ENCODE measurements around the gene CLSTN3.
"Not testable (repeated sequence)": the region's sequence is repeated elsewhere in the genome, so short reads cannot be mapped to it uniquely, and the experiment has no call there.

Gene CLSTN3

GRCh38 chr12:7099290-7099996 is 30.7 kb upstream of the CLSTN3 start:
- H3K4me3 Mint-ChIP-seq = no peak overlapping the region
- H3K27me3 Mint-ChIP-seq = no peaks in the 10 kb centered on the region
- H3K9me3 Mint-ChIP-seq (ENCODE audit: low read depth) = no peaks in the 10 kb centered on the region
- peaks cover 12% of the 10 kb centered on the region for H3K4me1 Mint-ChIP-seq (ENCODE audit: low read depth)
- H3K27ac Mint-ChIP-seq = peak overlapping the region; percentile 2
- peaks cover 2% of the 10 kb centered on the region for H3K36me3 Mint-ChIP-seq

- H3K4me1 Mint-ChIP-seq (ENCODE audit: low read depth) = peaks cover 12% of the 10 kb centered on the region
- no peaks in the 10 kb centered on the region for H3K27me3 Mint-ChIP-seq
- H3K27ac Mint-ChIP-seq = no peak overlapping the region
- peaks cover 2% of the 10 kb centered on the region for H3K36me3 Mint-ChIP-seq
- no peak overlapping the region for H3K4me3 Mint-ChIP-seq
- H3K9me3 Mint-ChIP-seq (ENCODE audit: low read depth) = no peaks in the 10 kb centered on the region
Observed at GRCh38 chr12:7100239-7100638, 29.9 kb upstream of the CLSTN3 start.

- H3K36me3 Mint-ChIP-seq = peaks cover 6% of the 10 kb centered on the region
- no peak overlapping the region for H3K4me3 Mint-ChIP-seq
- peak overlapping the region; percentile 16 for H3K27ac Mint-ChIP-seq
- H3K4me1 Mint-ChIP-seq (ENCODE audit: low read depth) = peaks cover 13% of the 10 kb centered on the region
- H3K9me3 Mint-ChIP-seq (ENCODE audit: low read depth) = peaks cover under 1% of the 10 kb centered on the region
- H3K27me3 Mint-ChIP-seq = no peaks in the 10 kb centered on the region
Observed at GRCh38 chr12:7101047-7101693, 29.0 kb upstream of the CLSTN3 start.

GRCh38 chr12:7101694-7102131 is 28.5 kb upstream of the CLSTN3 start:
- Mint-ChIP-seq H3K9me3 (ENCODE audit: low read depth) (peaks cover 5% of the 10 kb centered on the region), H3K4me3 (no peak overlapping the region), H3K27ac (peak overlapping the region; percentile 16), H3K27me3 (no peaks in the 10 kb centered on the region), H3K4me1 (ENCODE audit: low read depth) (peaks cover 18% of the 10 kb centered on the region), H3K36me3 (peaks cover 10% of the 10 kb centered on the region)

- no peak overlapping the region for H3K4me3 Mint-ChIP-seq
- H3K4me1 Mint-ChIP-seq (ENCODE audit: low read depth) = peaks cover 22% of the 10 kb centered on the region
- H3K27ac Mint-ChIP-seq = peak overlapping the region; percentile 13
- peaks cover 5% of the 10 kb centered on the region for H3K9me3 Mint-ChIP-seq (ENCODE audit: low read depth)
- no peaks in the 10 kb centered on the region for H3K27me3 Mint-ChIP-seq
- peaks cover 10% of the 10 kb centered on the region for H3K36me3 Mint-ChIP-seq
Observed at GRCh38 chr12:7102582-7102981, 27.6 kb upstream of the CLSTN3 start.

GRCh38 chr12:7103837-7104584 is 26.2 kb upstream of the CLSTN3 start:
- H3K4me1 Mint-ChIP-seq (ENCODE audit: low read depth) = peaks cover 30% of the 10 kb centered on the region
- H3K4me3 Mint-ChIP-seq = no peak overlapping the region
- H3K27ac Mint-ChIP-seq = no peak overlapping the region
- H3K9me3 Mint-ChIP-seq (ENCODE audit: low read depth) = peaks cover 5% of the 10 kb centered on the region
- H3K36me3 Mint-ChIP-seq = peaks cover 10% of the 10 kb centered on the region
- no peaks in the 10 kb centered on the region for H3K27me3 Mint-ChIP-seq

GRCh38 chr12:7106082-7106481 is 24.1 kb upstream of the CLSTN3 start:
- Mint-ChIP-seq H3K4me1 (ENCODE audit: low read depth) (peaks cover 36% of the 10 kb centered on the region), H3K36me3 (peaks cover 10% of the 10 kb centered on the region), H3K4me3 (peak overlapping the region; percentile 9)

GRCh38 chr12:7107181-7107580 is 23.0 kb upstream of the CLSTN3 start:
- not testable (repeated sequence) for H3K36me3 Mint-ChIP-seq; H3K27ac Mint-ChIP-seq; H3K9me3 Mint-ChIP-seq (ENCODE audit: low read depth); H3K27me3 Mint-ChIP-seq
- Mint-ChIP-seq H3K4me3 (peak overlapping the region; percentile 15), H3K4me1 (ENCODE audit: low read depth) (peaks cover 36% of the 10 kb centered on the region)

More at GRCh38 chr12:7106082-7106481, 24.1 kb upstream of the CLSTN3 start:
- no peaks in the 10 kb centered on the region for H3K27me3 Mint-ChIP-seq
- H3K9me3 Mint-ChIP-seq (ENCODE audit: low read depth) = peaks cover 5% of the 10 kb centered on the region
- H3K27ac Mint-ChIP-seq = peak overlapping the region; percentile 22

GRCh38 chr12:7107636-7108002 is 22.6 kb upstream of the CLSTN3 start:
- Mint-ChIP-seq H3K4me3 (peak overlapping the region; percentile 92), H3K27ac (peak overlapping the region; percentile 94), H3K4me1 (ENCODE audit: low read depth) (peaks cover 35% of the 10 kb centered on the region), H3K9me3 (ENCODE audit: low read depth) (peaks cover 5% of the 10 kb centered on the region), H3K27me3 (no peaks in the 10 kb centered on the region), H3K36me3 (peaks cover 10% of the 10 kb centered on the region)

- Mint-ChIP-seq H3K9me3 (ENCODE audit: low read depth) (peaks cover 5% of the 10 kb centered on the region), H3K27ac (peak overlapping the region; percentile 94), H3K4me1 (ENCODE audit: low read depth) (peaks cover 31% of the 10 kb centered on the region), H3K36me3 (peaks cover 10% of the 10 kb centered on the region), H3K27me3 (no peaks in the 10 kb centered on the region), H3K4me3 (peak overlapping the region; percentile 92)
Observed at GRCh38 chr12:7108003-7108795, 22.0 kb upstream of the CLSTN3 start.

- H3K4me1 Mint-ChIP-seq (ENCODE audit: low read depth) = peaks cover 28% of the 10 kb centered on the region
- peak within 1 kb of the TSS; percentile 92 for H3K4me3 Mint-ChIP-seq
Observed at GRCh38 chr12:7108796-7109571, 21.2 kb upstream of the CLSTN3 start, which contains the start of gene C1RL. TSS of gene C1RL (minus strand) at chr12:7109214. CDS start at chr12:7109180, 34 bp downstream.

GRCh38 chr12:7109572-7109920 is 20.6 kb upstream of the CLSTN3 start:
- no peaks in the 10 kb centered on the region for H3K27me3 Mint-ChIP-seq
- peaks cover 28% of the 10 kb centered on the region for H3K4me1 Mint-ChIP-seq (ENCODE audit: low read depth)
- H3K4me3 Mint-ChIP-seq = peak overlapping the region; percentile 83
- peaks cover 5% of the 10 kb centered on the region for H3K9me3 Mint-ChIP-seq (ENCODE audit: low read depth)
- peak overlapping the region; percentile 61 for H3K27ac Mint-ChIP-seq
- H3K36me3 Mint-ChIP-seq = peaks cover 7% of the 10 kb centered on the region

More at GRCh38 chr12:7108796-7109571, 21.2 kb upstream of the CLSTN3 start, which contains the start of gene C1RL:
- Mint-ChIP-seq H3K27me3 (no peaks in the 10 kb centered on the region), H3K36me3 (peaks cover 7% of the 10 kb centered on the region), H3K9me3 (ENCODE audit: low read depth) (peaks cover 5% of the 10 kb centered on the region), H3K27ac (peak within 1 kb of the TSS; percentile 94)

- Mint-ChIP-seq H3K9me3 (ENCODE audit: low read depth) (peaks cover 5% of the 10 kb centered on the region), H3K27me3 (no peaks in the 10 kb centered on the region), H3K36me3 (peaks cover 7% of the 10 kb centered on the region), H3K27ac (no peak overlapping the region), H3K4me1 (ENCODE audit: low read depth) (peaks cover 28% of the 10 kb centered on the region), H3K4me3 (no peak overlapping the region)
Observed at GRCh38 chr12:7110661-7111060, 19.5 kb upstream of the CLSTN3 start.

GRCh38 chr12:7112041-7112440 is 18.1 kb upstream of the CLSTN3 start:
- H3K4me1 Mint-ChIP-seq (ENCODE audit: low read depth) = peaks cover 20% of the 10 kb centered on the region
- H3K27me3 Mint-ChIP-seq = no peaks in the 10 kb centered on the region
- no peaks in the 10 kb centered on the region for H3K9me3 Mint-ChIP-seq (ENCODE audit: low read depth)
- H3K27ac Mint-ChIP-seq = no peak overlapping the region
- H3K36me3 Mint-ChIP-seq = peaks cover 6% of the 10 kb centered on the region
- no peak overlapping the region for H3K4me3 Mint-ChIP-seq

Data from activated naive CD8-positive, alpha-beta T cell (primary cell).